Left forelimb (tissue), 1 donor: Measurements from ENCODE around the gene RASAL1.

Source experiments
- DNase-seq: peaks from one replicate; pipeline ENCODE4 v3.0.0-alpha.2; 2018; ENCODE audit warnings: low spot score

The RASAL1 gene

GRCh38 chr12:113072136-113072535 lies 63.4 kb downstream of the RASAL1 start:
- DNase-seq = no peak

GRCh38 chr12:113071135-113072112 lies 64.1 kb downstream of the RASAL1 start:
- no peak for DNase-seq

- no peak for DNase-seq
Observed at GRCh38 chr12:113070117-113070906, 65.2 kb downstream of the RASAL1 start.

GRCh38 chr12:113069751-113070116 lies 65.8 kb downstream of the RASAL1 start:
- no peak for DNase-seq

GRCh38 chr12:113069149-113069548 lies 66.4 kb downstream of the RASAL1 start:
- no peak for DNase-seq

- no peak for DNase-seq
Observed at GRCh38 chr12:113067987-113068935, 67.3 kb downstream of the RASAL1 start.

- no peak for DNase-seq
Observed at GRCh38 chr12:113066813-113067400, 68.7 kb downstream of the RASAL1 start.

- no peak for DNase-seq
Observed at GRCh38 chr12:113065126-113066007, 70.2 kb downstream of the RASAL1 start.

- DNase-seq = no peak
Observed at GRCh38 chr12:113064395-113065125, 71.0 kb downstream of the RASAL1 start.

- DNase-seq = no peak
Observed at GRCh38 chr12:113063396-113064350, 71.9 kb downstream of the RASAL1 start.

- DNase-seq = no peak
Observed at GRCh38 chr12:113062502-113063395, 72.8 kb downstream of the RASAL1 start.

- no peak for DNase-seq
Observed at GRCh38 chr12:113061061-113061694, 74.4 kb downstream of the RASAL1 start.

- DNase-seq = no peak
Observed at GRCh38 chr12:113060336-113060960, 75.1 kb downstream of the RASAL1 start.

- DNase-seq = no peak
Observed at GRCh38 chr12:113059071-113059595, 76.4 kb downstream of the RASAL1 start.

GRCh38 chr12:113058553-113058952 lies 77.0 kb downstream of the RASAL1 start:
- no peak for DNase-seq
